UCSD-AML1 (cell line): Measurements from ENCODE around the gene BTRC.
A peak's percentile ranks its signal among the peaks of the same experiment; 100 is the strongest.
"Not testable (repeated sequence)": the region's sequence is repeated elsewhere in the genome, so short reads cannot be mapped to it uniquely, and the experiment has no call there.

ENCODE experiments used
- DNase-seq: peaks from one replicate; lab custom pipeline; 2025; ENCODE audit not compliant: unreplicated experiment; lab: John Stamatoyannopoulos, UW

Gene BTRC

GRCh38 chr10:101577121-101577871 is 223.3 kb downstream of the BTRC start:
- DNase-seq, result no peak

DNA sequence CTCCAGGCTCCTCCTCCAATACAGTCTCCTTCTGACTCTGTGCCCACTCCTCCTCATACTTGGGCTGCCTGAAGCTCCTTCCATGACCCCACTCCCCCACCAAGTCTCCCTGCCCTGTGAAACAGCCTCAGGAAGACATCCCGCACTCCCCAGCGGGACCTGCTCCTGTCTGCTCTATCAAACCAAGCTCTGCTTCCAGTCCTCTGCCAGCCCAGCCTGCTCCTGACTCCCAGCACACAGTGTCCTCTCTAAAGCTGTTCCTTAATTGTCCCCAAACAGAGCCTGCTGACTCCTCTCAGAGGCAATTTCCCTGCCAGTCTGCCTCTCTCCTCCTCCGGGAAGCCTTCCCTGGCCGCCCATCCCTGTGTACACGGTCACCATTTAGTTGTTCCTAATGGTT is 224.2 kb downstream of the BTRC start:
- DNase-seq, result no peak

- DNase-seq, result no peak
Measured at GRCh38 chr10:101578803-101579515, 225.0 kb downstream of the BTRC start.

DNA sequence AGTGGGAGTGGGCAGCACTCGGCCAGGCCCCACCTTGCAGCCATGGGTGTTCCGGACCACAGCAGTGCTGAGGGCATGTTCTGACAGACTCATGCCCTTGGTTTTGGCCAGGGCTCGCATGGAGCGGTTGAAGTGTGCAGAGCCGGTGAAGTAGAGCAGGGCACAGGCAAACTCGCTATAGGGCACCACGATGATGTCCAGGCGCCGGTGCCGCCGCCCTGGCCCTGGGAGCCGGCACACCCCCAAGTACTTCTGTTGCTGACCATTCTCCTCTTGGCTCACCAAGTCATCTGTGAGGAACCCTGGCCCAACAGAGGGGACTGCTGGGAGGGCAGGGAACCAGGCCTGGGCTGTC is 225.5 kb downstream of the BTRC start:
- DNase-seq, result no peak

DNA sequence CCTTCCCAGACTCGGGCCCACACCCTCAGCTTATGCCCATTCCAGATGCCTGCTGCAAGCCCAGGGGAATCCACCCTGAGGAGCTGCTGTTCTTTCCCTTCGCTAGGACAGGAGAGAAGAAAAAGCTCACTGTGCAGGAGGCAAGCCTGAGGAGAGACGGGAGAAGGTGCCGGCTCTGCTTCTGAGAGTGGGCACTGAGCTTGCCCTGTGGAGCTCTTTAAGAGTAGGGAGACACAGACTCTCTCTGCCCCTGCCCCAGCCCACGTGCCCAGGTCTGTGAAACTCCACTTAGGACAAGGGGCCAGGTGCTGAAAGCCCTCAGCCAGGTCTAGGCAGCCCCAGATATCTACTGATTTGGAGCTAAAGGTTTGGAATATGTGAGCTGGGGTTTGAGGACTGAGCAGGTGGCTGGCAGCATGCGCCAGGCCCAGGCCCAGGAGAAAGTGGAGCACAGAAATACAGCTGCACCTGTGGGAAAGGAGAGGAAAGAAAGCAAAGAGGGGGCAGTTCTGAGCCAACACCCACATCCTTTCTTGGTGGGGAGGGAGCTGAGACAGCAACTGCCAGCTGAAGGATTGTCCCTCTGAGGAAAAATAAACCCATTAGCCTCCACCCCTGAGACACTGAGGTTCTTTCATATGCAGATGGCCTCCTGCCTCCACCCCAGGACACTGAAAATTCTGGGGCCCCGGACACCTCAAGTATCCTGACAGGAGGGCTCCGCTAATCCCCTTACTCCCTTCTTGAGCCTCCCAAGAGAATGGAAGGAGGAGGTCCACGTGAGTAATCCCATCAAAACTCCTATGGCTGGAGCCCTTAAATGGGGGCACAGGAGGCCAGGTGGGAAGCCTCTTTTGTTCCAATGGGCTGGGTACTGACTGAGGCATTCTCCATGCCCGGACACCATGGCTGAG is 226.8 kb downstream of the BTRC start:
- no peak for DNase-seq

- no peak for DNase-seq
Measured at GRCh38 chr10:101585841-101586240, 231.9 kb downstream of the BTRC start.

GRCh38 chr10:101587725-101588653 is 234.0 kb downstream of the BTRC start, which contains the start of the genes DPCD and POLL:
DPCD (plus strand) TSS chr10:101588321; CDS start chr10:101588337, 16 bp downstream.
POLL (minus strand) TSS chr10:101588257; CDS start chr10:101587360, 897 bp downstream.
- DNase-seq, result peak; percentile 92

DNA sequence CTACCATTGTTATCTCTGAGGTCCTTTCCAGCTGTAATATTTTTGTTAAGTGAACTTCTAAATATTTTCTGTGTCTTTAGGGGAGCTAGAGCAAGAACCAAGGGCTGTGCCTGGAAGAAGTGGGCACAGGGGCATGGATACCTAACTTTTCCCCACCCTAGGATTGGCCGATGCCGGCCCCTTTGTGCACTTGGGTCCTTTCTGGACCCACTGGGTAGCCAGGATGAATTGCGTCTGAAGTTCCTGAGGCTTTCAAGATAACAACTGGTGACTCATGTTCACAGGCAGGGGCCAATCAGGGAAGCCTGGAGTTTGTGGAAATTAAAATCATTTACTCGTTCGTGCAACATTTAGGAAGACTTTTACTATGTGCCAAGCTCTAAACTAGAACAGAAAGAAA is 234.9 kb downstream of the BTRC start:
- DNase-seq, result no peak

DNA sequence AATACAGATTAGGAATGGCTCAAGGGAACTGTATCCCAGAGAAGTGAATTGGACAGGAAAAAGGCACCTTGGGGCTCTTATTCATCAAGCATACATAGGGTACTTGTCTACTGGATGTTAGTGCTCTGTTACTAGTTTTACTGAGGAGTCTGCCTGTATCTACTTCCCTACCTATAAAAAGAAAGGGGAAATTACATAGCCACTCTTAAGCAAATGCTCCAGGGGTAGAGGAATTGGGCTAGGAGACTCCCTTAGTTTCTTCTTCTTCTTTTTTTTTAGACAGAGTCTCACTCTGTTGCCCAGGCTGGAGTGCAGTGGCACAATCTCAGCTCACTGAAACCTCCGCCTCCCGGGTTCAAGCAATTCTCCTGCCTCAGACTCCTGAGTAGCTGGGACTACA is 239.4 kb downstream of the BTRC start:
- not testable (repeated sequence) for DNase-seq

- DNase-seq, result no peak
Measured at GRCh38 chr10:101595591-101596433, 241.8 kb downstream of the BTRC start.

- no peak for DNase-seq
Measured at GRCh38 chr10:101597091-101597900, 243.3 kb downstream of the BTRC start.

- DNase-seq, result no peak
Measured at GRCh38 chr10:101601541-101601940, 247.6 kb downstream of the BTRC start.

DNA sequence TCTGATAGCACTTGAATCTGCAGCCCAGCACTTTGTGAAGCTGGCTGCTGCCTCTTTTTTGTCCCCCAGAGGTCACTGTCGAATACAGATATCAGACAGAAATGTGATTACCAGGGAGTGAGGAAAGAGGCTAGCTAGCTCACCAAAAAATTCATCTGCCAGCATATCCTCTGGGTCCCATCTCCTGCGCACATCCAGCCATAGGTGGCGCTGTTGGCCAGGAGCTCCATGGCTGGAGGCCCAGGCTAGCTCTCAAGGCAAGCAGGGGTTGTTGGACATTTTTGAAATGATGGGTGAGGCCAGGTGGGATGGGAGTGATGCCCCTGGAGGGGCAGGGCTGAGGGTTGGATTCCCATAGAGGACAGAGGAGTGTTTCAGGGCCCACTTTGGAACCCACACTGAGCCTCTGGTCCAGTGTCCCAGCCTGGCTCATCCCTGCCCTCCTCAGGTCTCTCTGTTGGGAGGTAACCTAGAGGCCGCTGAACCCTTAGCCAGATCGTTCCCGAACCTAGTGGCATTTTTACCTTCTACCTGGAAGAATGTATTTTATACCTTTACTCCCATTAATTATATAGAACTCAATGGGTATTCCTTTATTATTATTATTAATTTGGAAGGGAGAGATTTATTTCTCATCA is 248.9 kb downstream of the BTRC start:
- peak; percentile 82 for DNase-seq
